Activated T-helper 2 cell treated with anti-CD3 and anti-CD28 coated beads, Interferon-gamma antibody, Interleukin-2, Interleukin-4, amounts not matched to agents 10 μg/mL and 5 μg/mL and 100 μg/mL, durations not matched to agents 14 hours and 24 hours and 36 hours (primary cell): ENCODE results near the gene OSBPL8. TPM values are rescaled to one million over a fixed set of nuclear protein-coding genes. Genes with fewer than 3 reads are reported as not detected.
A peak's percentile ranks its signal among the peaks of the same experiment; 100 is the strongest.

Source experiments
- DNase-seq: peaks from one replicate; pipeline ENCODE4 v3.0.0; 2021; ENCODE audit warnings: low spot score
- H3K27ac Mint-ChIP-seq: one replicate; pipeline ENCODE4 v1.8.0; 2021; ENCODE audit warnings: mixed read lengths
- H3K27me3 Mint-ChIP-seq: one replicate; pipeline ENCODE4 v1.8.0; 2021; ENCODE audit warnings: low read depth, mixed read lengths
- H3K36me3 Mint-ChIP-seq: one replicate; pipeline ENCODE4 v1.8.0; 2021; ENCODE audit warnings: low read depth, mixed read lengths
- H3K4me1 Mint-ChIP-seq: one replicate; pipeline ENCODE4 v1.8.0; 2021; ENCODE audit warnings: low read depth, mixed read lengths
- H3K4me3 Mint-ChIP-seq: one replicate; pipeline ENCODE4 v1.8.0; 2021; ENCODE audit warnings: low read depth, mild to moderate bottlenecking, moderate library complexity, mixed read lengths
- H3K9me3 Mint-ChIP-seq: one replicate; pipeline ENCODE4 v1.8.0; 2021; ENCODE audit warnings: mixed read lengths
- intact Hi-C: fragments of 100-400 bp; cut with micrococcal nuclease; formaldehyde crosslinking; loops from one replicate; pipeline ENCODE4 v1.15.1; 2023
- total RNA-seq: library from RNA; stranded (reverse); gene quantifications from 2 replicates; pipeline ENCODE4 v1.2.3, GENCODE V29; 2022

Gene OSBPL8
- total RNA-seq, 1 donor from 2014 or later: 87.9 TPM

GRCh38 chr12:76449016-76449415 is 110.6 kb downstream of the OSBPL8 start:
- no peak for DNase-seq
- intact Hi-C loops: no loop called here
- Mint-ChIP-seq H3K27ac (no peak overlapping the region), H3K36me3 (peaks cover 50% of the 10 kb centered on the region), H3K4me3 (no peak overlapping the region), H3K4me1 (peaks cover 28% of the 10 kb centered on the region), H3K9me3 (no peaks in the 10 kb centered on the region), H3K27me3 (no peaks in the 10 kb centered on the region)

- Mint-ChIP-seq H3K27ac (no peak overlapping the region), H3K9me3 (no peaks in the 10 kb centered on the region), H3K4me1 (peaks cover 28% of the 10 kb centered on the region), H3K27me3 (no peaks in the 10 kb centered on the region), H3K36me3 (peaks cover 34% of the 10 kb centered on the region), H3K4me3 (no peak overlapping the region)
- intact Hi-C loops: no loop called here
- no peak for DNase-seq
These were observed 113.5 kb downstream of the OSBPL8 start for GRCh38 chr12:76446090-76446489.

GRCh38 chr12:76445462-76445861 is 114.1 kb downstream of the OSBPL8 start:
- H3K36me3 Mint-ChIP-seq: peaks cover 36% of the 10 kb centered on the region
- no peaks in the 10 kb centered on the region for H3K27me3 Mint-ChIP-seq
- intact Hi-C loops: no loop called here
- peaks cover 26% of the 10 kb centered on the region for H3K4me1 Mint-ChIP-seq
- H3K27ac Mint-ChIP-seq: no peak overlapping the region
- H3K9me3 Mint-ChIP-seq: no peaks in the 10 kb centered on the region
- no peak for DNase-seq
- H3K4me3 Mint-ChIP-seq: no peak overlapping the region

GRCh38 chr12:76444408-76444984 is 115.1 kb downstream of the OSBPL8 start:
- Mint-ChIP-seq H3K4me1 (peaks cover 21% of the 10 kb centered on the region), H3K27ac (peak overlapping the region; percentile 0), H3K27me3 (no peaks in the 10 kb centered on the region), H3K36me3 (peaks cover 38% of the 10 kb centered on the region), H3K4me3 (no peak overlapping the region), H3K9me3 (no peaks in the 10 kb centered on the region)
- intact Hi-C loops: loop anchor here (5.0 kb wide), 1 partner anchor 72 kb away; no protein-coding TSS in a partner anchor
- no peak for DNase-seq

- peaks cover 41% of the 10 kb centered on the region for H3K36me3 Mint-ChIP-seq
- H3K4me1 Mint-ChIP-seq: peaks cover 17% of the 10 kb centered on the region
- H3K4me3 Mint-ChIP-seq: no peak overlapping the region
- H3K27ac Mint-ChIP-seq: no peak overlapping the region
- no peaks in the 10 kb centered on the region for H3K27me3 Mint-ChIP-seq
- H3K9me3 Mint-ChIP-seq: peaks cover 10% of the 10 kb centered on the region
- intact Hi-C loops: loop anchor here (5.0 kb wide), 1 partner anchor 69 kb away; no protein-coding TSS in a partner anchor
- no peak for DNase-seq
These were observed 118.6 kb downstream of the OSBPL8 start for GRCh38 chr12:76441016-76441415.

- H3K27me3 Mint-ChIP-seq: no peaks in the 10 kb centered on the region
- no peak overlapping the region for H3K27ac Mint-ChIP-seq
- no peak for DNase-seq
- peaks cover 83% of the 10 kb centered on the region for H3K36me3 Mint-ChIP-seq
- H3K9me3 Mint-ChIP-seq: peaks cover 70% of the 10 kb centered on the region
- H3K4me3 Mint-ChIP-seq: no peak overlapping the region
- peaks cover 3% of the 10 kb centered on the region for H3K4me1 Mint-ChIP-seq
- intact Hi-C loops: no loop called here
These were observed 126.8 kb downstream of the OSBPL8 start for GRCh38 chr12:76432733-76433132.

GRCh38 chr12:76428117-76428516 is 131.5 kb downstream of the OSBPL8 start:
- peaks cover 76% of the 10 kb centered on the region for H3K36me3 Mint-ChIP-seq
- no peak overlapping the region for H3K4me3 Mint-ChIP-seq

GRCh38 chr12:76426160-76426559 is 133.4 kb downstream of the OSBPL8 start:
- no peak for DNase-seq
- H3K4me3 Mint-ChIP-seq: no peak overlapping the region
- H3K9me3 Mint-ChIP-seq: peaks cover 54% of the 10 kb centered on the region
- no peak overlapping the region for H3K27ac Mint-ChIP-seq
- H3K36me3 Mint-ChIP-seq: peaks cover 64% of the 10 kb centered on the region
- H3K27me3 Mint-ChIP-seq: no peaks in the 10 kb centered on the region
- H3K4me1 Mint-ChIP-seq: peaks cover 6% of the 10 kb centered on the region
- intact Hi-C loops: no loop called here

More at GRCh38 chr12:76428117-76428516, 131.5 kb downstream of the OSBPL8 start:
- H3K9me3 Mint-ChIP-seq: peaks cover 69% of the 10 kb centered on the region
- no peaks in the 10 kb centered on the region for H3K27me3 Mint-ChIP-seq
- intact Hi-C loops: no loop called here
- no peak for DNase-seq
- peaks cover 3% of the 10 kb centered on the region for H3K4me1 Mint-ChIP-seq
- no peak overlapping the region for H3K27ac Mint-ChIP-seq

- Mint-ChIP-seq H3K27me3 (no peaks in the 10 kb centered on the region), H3K27ac (no peak overlapping the region), H3K4me1 (peaks cover 8% of the 10 kb centered on the region), H3K4me3 (no peak overlapping the region), H3K36me3 (peaks cover 55% of the 10 kb centered on the region), H3K9me3 (peaks cover 45% of the 10 kb centered on the region)
- intact Hi-C loops: no loop called here
- no peak for DNase-seq
These were observed 134.6 kb downstream of the OSBPL8 start for GRCh38 chr12:76424941-76425340.

GRCh38 chr12:76422543-76423438 is 136.8 kb downstream of the OSBPL8 start:
- Mint-ChIP-seq H3K36me3 (peaks cover 49% of the 10 kb centered on the region), H3K4me3 (no peak overlapping the region), H3K4me1 (peaks cover 14% of the 10 kb centered on the region), H3K27ac (no peak overlapping the region), H3K27me3 (no peaks in the 10 kb centered on the region), H3K9me3 (peaks cover 39% of the 10 kb centered on the region)
- intact Hi-C loops: no loop called here
- DNase-seq: no peak

GRCh38 chr12:76422154-76422542 is 137.4 kb downstream of the OSBPL8 start:
- peaks cover 20% of the 10 kb centered on the region for H3K4me1 Mint-ChIP-seq
- peaks cover 43% of the 10 kb centered on the region for H3K9me3 Mint-ChIP-seq
- H3K36me3 Mint-ChIP-seq: peaks cover 53% of the 10 kb centered on the region
- no peak overlapping the region for H3K27ac Mint-ChIP-seq
- no peaks in the 10 kb centered on the region for H3K27me3 Mint-ChIP-seq
- H3K4me3 Mint-ChIP-seq: no peak overlapping the region
- no peak for DNase-seq
- intact Hi-C loops: no loop called here

- H3K9me3 Mint-ChIP-seq: peaks cover 32% of the 10 kb centered on the region
- no peak overlapping the region for H3K4me3 Mint-ChIP-seq
- intact Hi-C loops: no loop called here
- H3K4me1 Mint-ChIP-seq: peaks cover 23% of the 10 kb centered on the region
- no peak for DNase-seq
- H3K27me3 Mint-ChIP-seq: no peaks in the 10 kb centered on the region
- H3K36me3 Mint-ChIP-seq: peaks cover 46% of the 10 kb centered on the region
- no peak overlapping the region for H3K27ac Mint-ChIP-seq
These were observed 138.5 kb downstream of the OSBPL8 start for GRCh38 chr12:76421046-76421445.

GRCh38 chr12:76420222-76420621 is 139.3 kb downstream of the OSBPL8 start:
- H3K27me3 Mint-ChIP-seq: no peaks in the 10 kb centered on the region
- peaks cover 25% of the 10 kb centered on the region for H3K4me1 Mint-ChIP-seq
- H3K4me3 Mint-ChIP-seq: no peak overlapping the region
- intact Hi-C loops: no loop called here
- DNase-seq: no peak
- H3K9me3 Mint-ChIP-seq: peaks cover 24% of the 10 kb centered on the region
- peaks cover 40% of the 10 kb centered on the region for H3K36me3 Mint-ChIP-seq
- H3K27ac Mint-ChIP-seq: no peak overlapping the region
